GM12864 (cell line): ENCODE measurements around the gene TMEM119.

ENCODE experiments used
- DNase-seq: peaks from one replicate; pipeline ENCODE4 v3.0.0-alpha.2; 2011; ENCODE audit warnings: low read depth
- H3K4me3 ChIP-seq: 2 replicates; pipeline ENCODE4 v1.5.1; 2011; ENCODE audit warnings: mild to moderate bottlenecking, low read depth, low read length, control low read depth
- CTCF ChIP-seq: IDR thresholded peaks from 2 replicates; pipeline ENCODE4 v1.5.1; 2011; ENCODE audit warnings: low read depth, mild to moderate bottlenecking, moderate library complexity, low read length, control low read depth, inconsistent platforms; ENCODE audit errors: missing control alignments

Gene TMEM119

GRCh38 chr12:108618079-108618952 is 20.4 kb upstream of the TMEM119 start:
- no peak overlapping the region for H3K4me3 ChIP-seq
- peak; percentile 92 for TF ChIP-seq CTCF
- DNase-seq, result peak; percentile 61

GRCh38 chr12:108616941-108617858 is 19.3 kb upstream of the TMEM119 start:
- DNase-seq, result peak; percentile 90
- TF ChIP-seq CTCF, result no peak
- no peak overlapping the region for H3K4me3 ChIP-seq

- no peak for DNase-seq
- TF ChIP-seq CTCF, result no peak
- no peak overlapping the region for H3K4me3 ChIP-seq
Measured at GRCh38 chr12:108616359-108616758, 18.5 kb upstream of the TMEM119 start.

GRCh38 chr12:108615918-108616317 is 18.0 kb upstream of the TMEM119 start:
- TF ChIP-seq CTCF, result no peak
- H3K4me3 ChIP-seq, result no peak overlapping the region
- no peak for DNase-seq

- H3K4me3 ChIP-seq, result no peak overlapping the region
- no peak for TF ChIP-seq CTCF
- no peak for DNase-seq
Measured at GRCh38 chr12:108614639-108615038, 16.8 kb upstream of the TMEM119 start.

GRCh38 chr12:108614041-108614440 is 16.2 kb upstream of the TMEM119 start:
- no peak overlapping the region for H3K4me3 ChIP-seq
- TF ChIP-seq CTCF, result no peak
- no peak for DNase-seq
